ENCODE measurements around the gene GATAD2A.
"Not testable (repeated sequence)": the region's sequence is repeated elsewhere in the genome, so short reads cannot be mapped to it uniquely, and the experiment has no call there.

Gene GATAD2A

DNA sequence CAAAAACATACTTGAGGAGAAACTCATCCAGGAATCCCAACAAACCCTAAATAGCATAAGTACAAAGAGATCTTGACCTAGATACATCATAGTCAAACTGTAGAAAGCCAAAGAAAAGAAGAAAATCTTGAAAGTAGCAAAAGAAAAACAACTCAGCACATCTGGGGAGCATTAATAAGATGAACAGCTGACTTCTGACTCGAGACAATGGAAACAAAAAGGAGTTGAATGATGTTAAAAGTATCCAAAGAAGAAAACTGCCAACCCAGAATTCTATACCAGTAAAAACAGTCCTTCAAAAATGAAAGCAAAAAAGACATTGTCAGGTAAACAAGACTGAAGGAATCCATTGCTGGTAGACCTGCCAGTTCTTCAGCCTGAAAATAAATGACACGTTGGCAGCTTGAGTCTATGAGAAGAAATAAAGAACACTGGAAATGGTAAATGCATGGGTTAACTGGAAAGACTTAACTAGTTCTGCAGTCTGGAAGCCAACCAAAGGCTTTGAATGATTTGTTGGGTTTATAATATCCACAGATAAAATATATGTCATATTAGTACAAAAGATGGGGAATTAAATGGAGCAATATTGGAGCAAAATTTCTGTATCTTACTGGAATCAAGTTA is 63.1 kb downstream of the GATAD2A start:
- no peak for DNase-seq

DNA sequence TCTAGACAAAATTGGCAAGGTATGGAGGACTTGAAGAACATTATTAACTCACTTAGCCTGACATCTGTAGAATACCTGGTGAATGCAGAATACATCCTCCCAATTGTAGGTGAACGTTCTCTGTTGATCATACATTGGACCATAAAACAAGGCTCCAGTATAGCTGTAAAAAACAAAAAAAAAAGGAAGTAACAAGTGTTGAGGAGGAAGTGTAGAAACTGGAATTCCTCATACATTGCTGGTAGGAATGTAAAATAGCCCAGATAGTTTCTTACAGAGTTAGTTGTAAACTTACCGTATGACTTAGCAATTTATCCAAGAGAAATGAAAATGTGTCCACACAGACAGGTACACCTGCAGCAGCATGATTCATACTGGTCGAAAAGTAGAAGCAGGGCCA is 65.1 kb downstream of the GATAD2A start:
- DNase-seq = no peak

DNA sequence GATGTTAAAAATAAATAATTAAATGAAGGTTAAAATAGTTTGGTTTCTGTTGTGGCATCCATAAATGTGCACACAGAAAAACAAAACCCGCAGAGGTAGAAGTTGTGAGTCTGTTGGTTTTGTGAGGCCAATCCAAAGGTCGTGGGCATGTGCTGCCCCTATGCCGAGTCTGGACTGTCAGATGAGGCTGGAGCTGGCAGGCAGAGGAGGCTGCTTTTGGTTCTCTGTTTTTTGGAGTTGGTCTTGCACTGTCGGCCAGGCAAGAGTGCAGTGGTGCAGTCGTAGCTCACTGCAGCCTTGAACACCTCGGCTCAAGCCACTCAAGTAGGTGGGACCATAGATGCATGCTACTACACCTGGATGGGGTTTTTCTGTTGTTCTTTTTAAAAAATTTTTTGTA is 66.2 kb downstream of the GATAD2A start:
- DNase-seq = no peak

DNA sequence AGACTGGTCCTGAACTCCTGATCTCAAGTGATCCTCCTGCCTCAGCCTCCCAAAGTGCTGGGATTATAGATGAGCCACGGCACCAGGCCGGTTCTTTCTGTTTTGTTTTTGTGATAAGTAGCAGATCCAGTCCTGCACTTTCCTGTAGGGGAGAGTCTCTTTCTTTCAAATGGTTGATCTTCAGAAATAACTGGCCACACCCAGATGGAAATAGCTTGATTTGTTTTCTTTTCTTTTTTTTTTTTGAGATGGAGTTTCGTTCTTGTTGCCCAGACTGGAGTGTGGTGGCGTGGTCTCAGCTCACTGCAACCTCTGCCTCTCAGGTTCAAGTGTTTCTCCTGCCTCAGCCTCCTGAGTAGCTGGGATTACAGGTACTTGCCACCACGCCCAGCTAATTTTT is 66.6 kb downstream of the GATAD2A start:
- DNase-seq = not testable (repeated sequence)

DNA sequence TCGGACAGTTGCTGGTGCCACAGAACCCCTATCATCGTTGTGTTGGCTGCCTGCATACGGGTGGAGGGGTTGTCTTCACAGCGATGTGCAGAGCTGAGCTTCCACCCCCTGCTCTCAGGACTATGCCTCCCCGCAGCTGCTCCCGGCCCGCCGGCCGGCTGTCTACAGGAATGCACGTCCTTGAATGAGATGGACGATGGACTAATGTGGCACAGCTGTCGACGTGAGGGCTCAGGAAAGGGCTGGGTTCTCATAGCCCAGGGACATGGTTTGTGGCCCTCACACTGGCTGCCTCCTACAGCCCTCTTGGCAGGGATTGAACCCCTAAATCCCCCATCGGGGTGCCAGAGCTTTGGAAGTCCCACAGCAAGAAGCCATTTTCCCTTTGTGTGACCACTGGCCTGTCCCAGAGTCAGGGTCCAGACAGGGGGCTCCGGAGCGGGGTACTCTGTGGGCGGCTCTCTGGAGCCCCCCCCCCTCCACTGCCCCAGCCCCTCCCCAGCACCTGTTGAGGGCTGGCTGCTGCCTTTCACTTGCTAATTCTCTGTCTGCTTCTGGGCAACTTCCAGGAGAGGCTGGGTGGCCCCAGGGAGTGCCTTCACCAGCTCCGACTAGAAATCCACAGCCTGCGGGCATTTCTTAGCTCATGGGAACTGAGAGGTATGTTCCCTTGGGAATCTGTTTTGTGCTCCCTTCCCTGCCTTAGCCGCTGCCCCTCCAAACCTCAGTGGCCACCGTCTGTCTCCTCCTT is 69.7 kb downstream of the GATAD2A start:
- DNase-seq = no peak

DNA sequence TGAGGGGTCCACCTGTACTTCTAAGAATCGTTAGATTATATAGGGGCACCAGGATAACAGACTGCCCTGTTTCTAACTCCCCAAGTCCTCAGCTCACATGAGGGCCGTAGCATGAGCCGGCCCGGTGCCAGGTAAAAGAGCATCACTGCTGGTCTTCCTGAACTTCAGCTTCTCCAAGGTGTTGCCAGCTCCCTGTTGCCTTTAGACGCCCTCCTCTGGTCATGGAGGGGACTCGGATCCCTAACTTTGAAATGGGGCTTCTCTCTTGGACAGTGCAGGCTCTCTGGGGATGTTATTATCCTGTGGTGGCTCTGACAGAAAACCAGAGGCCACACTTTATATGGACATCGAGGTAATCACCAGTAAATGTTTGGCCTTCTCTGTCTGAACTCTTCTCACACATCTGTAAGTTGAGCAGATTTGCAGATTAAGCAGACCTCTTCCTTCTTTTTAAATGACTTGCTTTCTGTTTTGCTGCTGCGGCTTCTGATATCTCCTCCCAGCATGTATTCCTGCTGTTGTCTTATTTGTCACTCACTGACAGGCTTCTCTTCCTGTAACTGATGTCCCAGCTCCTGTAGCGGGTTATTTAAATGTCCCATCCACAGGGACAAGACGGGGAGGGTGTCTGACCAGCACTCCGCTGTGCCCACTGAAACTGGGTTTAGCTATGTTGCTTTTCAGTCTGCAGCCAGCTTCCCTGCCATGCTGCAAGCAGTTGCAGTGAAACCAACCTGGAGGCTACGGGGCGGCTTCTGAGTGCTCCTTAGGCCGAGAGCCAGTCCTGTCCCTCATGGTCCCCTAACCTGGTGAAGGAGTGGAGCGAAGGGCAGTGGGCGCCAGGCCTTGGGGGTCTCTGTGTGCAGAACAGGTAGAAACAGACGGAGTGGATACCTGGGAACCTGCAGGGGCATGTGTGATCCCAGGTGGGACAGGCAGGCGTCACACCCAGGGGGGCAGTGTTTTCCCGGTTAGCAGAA is 70.7 kb downstream of the GATAD2A start:
- DNase-seq = no peak

DNA sequence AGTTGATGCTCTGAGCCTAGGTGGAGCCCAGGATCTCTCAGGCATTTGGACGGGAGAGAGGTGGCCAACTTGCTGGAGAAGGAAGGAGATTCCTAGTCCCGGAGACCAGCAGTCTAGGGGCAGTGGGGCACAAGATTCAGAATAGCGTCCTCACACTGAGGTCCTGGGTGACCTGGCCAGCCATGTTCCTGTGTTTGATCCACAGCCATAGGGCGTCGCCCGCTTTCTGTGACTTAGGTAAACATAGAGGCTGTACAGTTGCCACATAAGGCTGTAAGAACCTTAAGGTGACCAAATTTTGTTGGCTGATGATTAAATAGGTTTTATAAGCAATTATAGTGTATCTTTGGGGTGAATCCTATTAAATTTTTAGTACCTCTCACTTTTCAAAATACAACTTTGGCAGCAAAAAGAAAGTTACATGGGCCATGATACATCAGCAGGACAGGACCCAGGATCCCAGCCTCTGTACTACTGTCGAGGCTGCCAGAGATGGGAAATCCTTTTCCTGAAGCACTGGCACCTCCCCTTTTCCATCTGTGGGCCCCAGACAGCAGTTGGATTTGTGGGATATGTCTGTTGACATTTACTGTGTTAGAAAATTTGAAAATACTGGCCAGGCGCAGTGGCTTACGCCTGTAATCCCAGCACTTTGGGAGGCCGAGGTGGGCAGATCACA is 72.4 kb downstream of the GATAD2A start:
- no peak for DNase-seq

DNA sequence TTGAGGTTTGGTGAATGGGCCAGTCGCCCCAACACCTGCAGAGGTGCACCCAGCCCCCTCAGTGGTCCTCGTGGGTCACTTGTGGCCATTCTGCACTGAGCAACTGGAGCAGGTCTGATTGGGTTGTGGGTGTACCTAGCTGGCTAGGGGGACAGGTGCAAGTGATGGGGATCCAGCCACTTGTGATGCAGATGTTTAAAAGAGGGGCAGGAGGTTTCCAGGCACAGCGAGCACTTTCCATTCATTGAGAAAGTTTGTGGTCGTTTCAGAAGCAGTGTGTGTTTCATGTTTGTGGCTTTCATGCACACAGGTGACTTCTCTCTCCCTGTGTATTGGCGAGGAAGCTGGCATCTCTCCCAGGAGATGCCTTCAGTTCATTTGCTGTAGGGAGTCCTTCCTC is 75.2 kb downstream of the GATAD2A start:
- no peak for DNase-seq

DNA sequence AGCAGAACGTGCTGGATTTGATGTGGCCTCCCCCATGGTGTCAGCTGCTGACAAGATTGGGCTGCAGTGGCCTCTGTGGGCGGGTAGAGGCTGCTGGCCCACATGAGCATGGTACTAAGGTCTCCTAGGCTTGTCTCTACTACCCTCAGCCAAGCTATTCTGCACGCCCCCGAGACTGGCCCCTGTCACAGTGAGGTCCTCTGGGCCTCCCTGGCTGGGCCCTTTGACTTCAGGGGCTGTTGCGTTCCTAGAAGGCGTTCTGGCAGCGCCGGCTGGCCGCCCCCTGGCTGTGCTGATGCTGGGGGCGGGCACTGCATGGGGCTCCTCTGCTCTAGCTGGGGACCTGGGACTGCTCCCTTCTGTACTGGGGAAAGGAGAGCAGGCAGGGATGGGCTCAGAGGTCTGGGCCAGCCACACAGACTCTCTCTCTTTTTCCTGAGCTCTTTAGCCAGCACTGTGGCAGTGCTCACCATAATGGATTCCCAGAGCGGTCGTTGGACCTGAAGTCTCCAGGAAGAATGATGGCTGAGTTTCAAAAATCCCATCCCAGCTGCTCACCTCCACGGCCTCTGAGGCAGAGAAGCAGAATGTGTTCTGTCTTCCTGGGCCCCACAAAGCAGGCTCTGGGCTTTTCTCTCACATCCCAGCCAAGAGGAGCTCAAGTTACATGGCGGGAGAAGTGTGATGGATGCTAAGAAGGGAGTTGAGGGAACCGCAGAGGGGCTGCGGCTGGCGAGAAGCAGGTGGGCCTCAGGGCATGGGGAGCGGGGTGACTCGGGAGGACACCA is 77.5 kb downstream of the GATAD2A start:
- no peak for DNase-seq

DNA sequence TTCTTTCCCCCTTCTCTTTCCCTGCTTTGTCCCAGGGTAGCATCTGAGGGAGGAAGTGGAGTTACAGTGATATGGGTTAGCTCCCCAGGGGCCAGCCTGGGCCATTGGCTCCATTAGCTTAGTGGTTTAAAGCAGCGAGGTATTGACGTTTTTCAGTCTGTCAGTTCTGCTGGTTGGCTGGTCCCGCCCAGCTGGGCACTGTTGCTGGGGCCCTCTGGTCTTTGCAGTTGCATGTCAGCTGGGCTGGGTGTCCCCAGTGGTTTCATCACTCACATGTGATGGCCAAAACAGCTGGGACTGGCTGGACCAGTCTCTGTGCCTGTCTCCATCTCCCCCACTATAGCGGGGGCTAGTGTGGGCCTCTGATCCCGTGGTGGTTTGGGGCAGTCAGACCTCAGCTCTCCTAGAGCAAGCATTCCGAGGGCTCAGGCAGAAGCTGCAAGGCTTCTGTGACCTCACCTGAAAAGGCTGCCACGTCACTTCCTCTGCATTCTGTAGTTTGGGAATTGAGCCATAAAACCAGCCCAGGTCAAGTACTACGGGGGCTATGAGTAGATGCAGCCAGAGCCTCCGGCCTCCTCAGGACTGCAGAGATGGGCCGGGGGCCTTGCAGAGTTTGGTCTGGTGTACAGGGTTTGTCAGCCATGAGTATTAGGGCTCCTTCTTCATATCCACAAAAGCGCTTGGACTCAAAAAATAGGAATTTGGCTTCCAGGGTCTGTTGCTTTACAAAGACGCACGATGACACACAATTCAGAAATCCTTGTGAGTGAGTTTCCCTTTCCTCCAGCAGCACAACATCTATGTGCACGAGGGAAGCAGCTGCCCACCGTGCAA is 79.9 kb downstream of the GATAD2A start:
- no peak for DNase-seq

DNA sequence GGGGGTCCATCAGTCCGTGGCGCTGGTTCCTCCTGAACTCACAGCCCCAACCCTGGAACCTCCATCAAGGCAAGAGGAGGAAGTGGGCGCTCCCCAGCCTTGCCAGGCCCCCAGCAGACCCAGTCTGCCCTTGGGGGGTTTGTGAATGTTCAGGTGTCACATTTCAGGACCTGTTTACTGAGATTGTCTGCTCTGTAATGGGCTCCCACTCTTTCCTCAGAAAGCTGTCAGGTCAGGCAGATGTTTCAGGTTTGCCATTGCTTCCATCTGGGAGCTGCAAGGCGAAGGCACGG is 80.5 kb downstream of the GATAD2A start:
- DNase-seq = no peak

DNA sequence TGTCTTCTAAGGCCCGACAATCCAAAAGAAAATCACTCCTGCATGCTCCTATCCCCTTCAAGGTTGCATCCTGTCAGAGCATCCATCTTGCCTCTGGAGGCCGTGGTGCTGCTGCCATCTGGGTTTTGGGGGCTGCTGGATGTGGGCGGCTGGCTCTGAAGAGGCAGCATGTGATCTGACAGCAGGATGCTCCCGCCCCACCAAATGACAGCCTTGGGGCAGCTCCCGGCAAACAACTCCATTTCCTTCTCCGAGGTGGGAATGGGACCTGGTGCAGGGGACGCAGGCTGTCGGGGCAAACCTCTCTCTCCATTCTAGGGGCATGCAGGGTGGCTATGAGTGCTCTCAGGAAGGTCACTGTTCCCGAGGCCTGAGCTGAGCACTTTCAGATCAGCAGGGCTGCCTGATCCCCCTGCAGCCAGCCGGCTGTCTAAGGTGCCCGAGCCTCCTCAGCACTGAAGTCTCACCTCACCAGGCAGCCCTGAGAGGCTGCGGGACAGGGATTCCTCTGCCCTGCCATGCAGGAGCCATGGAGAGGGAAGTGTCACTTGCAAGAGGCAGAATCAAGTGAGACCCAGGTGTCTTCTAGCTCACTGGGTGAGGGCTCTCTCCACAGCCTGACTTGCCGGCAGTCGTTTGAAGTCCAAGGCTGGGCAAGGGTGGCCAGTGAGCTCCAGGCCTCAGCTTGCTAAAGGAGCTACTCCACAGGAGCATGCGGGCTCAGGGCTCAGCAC is 81.0 kb downstream of the GATAD2A start:
- no peak for DNase-seq

DNA sequence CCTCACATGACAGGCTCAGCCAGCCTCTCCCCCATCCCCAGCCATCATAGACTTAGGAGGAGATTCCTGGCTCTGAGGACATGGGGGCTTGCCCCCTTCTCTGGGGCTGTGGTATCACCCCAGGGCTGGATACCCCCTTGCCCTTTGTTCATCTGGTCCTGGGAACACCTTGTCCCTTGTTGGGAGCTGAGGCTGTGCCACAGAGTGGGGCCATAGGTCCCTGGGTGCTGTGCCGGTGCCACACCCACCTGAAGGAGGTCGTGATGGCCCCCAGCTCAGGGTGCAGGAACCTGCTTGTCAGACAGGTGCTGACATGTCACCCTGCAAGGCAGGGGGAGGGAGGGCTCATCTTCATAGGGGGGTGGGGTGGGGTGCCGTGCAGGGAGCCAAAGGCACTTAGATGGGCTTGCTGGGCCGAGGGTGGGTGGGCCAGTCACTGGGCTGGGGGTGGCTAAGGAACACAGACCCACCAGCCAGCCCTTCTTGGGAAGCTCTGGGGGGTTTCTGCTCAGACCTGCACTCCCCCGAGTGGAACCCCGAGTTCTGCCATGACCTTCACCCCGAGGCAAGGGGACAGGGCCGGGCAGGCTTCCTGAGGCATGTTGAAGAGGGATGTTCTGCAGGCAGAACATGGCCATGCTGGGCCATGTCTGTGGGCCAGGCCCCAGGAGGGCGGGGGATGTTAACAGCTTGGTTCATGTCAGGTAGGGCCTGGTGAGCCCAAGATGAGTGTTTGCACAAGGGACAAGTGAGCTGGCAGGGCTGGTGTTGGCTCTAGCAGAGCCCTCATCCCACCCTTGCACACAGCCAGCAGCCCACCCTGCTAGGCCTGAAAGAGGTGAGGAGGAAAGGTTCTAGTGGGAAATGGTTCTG is 81.8 kb downstream of the GATAD2A start:
- no peak for DNase-seq

DNA sequence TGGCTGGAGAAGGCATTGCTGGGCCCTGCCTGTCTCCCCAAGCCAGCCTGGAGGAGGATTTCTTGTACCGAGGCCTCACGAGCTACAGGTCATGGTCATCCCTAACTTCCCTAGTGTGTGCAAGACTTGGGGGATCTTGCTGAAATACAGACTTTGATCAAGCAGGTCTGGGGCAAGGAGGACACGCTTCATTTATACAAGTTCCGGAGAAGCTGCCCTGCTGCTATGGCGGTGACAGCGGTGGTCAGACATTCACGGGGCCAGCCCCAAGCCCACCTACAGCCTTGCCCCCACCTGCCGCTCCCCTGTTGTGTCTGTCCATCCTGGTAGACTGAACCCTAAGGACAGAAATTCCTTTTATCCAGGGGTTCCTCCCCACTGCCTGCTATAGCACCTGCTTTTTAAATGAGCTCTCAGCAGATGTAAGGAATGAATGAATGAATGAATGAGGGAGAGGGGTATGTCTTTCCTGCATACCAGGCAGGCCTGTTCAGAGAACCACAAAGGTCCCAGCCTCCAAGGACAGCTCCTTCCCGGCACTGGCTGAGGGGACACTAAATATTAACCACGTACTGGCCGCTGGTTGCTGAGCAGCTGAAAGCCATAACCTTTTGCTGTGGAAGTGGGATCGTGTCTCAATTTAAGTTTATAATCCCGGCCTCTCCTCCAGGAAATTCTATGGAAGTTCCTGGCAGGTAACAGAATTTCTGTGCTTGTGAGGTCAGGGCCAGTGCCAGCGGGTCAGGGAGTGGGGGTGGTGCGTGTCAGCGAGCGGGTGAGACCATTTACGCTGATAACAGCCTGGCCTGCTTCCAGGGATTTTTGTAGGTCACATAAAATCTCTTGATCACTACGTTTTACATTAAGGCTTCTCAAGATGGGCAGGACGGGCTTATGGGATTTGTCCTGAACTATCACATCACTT is 82.7 kb downstream of the GATAD2A start:
- DNase-seq = no peak

DNA sequence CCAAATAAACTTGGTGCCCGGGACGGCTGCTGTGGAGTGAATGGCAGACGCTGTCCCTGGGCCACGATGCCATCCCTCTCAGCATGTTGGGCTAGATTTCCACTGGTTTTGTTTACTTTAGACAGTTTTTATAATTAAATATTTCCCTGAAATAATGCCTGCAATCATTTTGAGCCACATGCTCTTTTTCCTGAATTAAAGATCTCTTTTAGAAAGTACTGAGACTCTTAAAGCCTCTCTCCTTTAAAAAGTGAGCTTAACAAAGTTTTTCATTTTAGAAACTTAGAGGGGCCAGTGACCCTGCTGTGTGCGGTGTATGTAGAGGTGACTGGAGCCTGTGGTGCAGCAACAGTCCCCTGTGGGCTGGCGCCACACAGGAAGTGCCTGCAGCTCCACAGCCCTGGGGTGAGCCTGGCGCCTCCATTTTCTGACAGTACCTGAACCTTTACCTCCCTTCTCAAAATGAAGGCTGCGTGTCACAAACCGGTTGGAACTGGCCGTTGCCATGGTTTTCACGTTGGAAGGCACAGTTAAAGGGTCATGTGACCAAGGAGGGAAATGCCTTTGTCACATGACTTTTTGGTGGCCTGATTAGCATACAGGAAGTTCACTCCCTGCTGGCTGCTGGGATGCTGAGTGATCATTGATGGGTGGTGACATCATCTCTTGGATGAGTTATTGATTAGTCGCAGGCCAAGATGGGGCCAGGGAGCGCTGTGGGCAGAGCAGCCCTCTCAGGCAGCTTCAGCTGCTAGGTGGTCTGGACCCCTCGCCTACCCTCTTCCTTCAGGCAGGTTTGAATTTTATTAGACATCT is 83.6 kb downstream of the GATAD2A start:
- DNase-seq = no peak

DNA sequence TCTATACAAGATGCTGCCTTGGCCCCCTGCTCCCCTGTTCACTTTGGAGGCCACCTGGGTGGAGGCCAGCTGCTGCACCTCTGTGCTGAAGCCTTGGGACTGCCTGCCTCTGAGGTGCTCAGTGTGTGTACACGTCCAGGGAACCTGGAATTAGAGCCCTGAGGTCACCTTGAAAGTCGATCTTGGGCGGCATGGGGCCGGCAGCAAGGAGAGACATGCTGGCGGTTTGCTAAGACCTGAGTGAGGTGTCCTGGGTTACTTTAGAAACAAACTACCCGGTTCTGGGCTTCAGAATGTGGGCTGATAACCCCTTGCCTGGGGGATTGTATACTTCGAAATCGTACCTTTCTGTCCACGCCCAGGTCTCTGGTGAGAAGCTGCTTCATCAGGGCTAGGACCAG is 84.3 kb downstream of the GATAD2A start:
- no peak for DNase-seq

DNA sequence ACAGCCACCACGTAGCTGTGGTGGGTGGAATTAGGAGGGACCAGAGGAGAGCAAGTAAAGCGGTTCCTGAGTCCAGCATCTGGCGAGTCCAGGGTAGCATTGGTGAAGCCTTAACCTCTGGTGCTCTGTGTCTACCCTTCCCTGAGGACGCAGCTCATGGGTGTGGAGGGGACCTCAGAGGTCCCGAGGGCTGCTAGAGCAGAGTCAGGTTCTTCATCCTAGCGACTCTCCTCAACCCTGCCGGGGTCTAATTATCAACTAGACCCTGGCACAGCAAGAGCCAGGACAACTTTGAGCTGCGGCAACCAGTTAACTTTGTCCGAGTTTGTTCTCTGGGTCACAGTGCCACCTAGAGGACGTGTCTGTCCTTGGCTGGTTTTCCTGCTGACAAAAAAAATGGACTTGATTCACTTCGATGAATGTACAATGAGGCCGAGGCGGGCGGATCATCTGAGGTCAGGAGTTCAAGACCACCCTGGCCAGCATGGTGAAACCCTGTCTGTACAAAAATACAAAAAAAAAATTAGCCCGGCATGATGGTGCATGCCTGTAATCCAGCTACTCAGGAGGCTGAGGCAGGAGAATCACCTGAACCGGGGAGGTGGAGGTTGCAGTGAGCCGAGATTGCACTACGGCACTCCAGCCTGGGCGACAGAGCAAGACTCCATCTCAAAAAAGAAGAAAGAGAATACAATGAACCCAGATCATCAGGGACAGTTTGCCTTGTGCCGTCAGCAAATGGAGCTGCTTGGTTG is 84.9 kb downstream of the GATAD2A start:
- peak; percentile 27 for DNase-seq
